HUES6 (cell line): ENCODE data around the gene DDC.
A peak's percentile ranks its signal among the peaks of the same experiment; 100 is the strongest.

Source experiments
- H3K27ac ChIP-seq: 2 replicates; pipeline ENCODE4 v1.7.0; 2013; ENCODE audit warnings: low read depth, mild to moderate bottlenecking, low read length, inconsistent platforms
- H3K27me3 ChIP-seq: 2 replicates; pipeline ENCODE4 v1.6.1; 2013; ENCODE audit warnings: low read length; ENCODE audit not compliant: control insufficient read depth, insufficient read depth
- H3K36me3 ChIP-seq: 2 replicates; pipeline ENCODE4 v1.6.1; 2013; ENCODE audit warnings: low read length; ENCODE audit not compliant: control insufficient read depth, insufficient read depth
- H3K4me1 ChIP-seq: 2 replicates; pipeline ENCODE4 v1.6.1; 2013; ENCODE audit warnings: low read length; ENCODE audit not compliant: control insufficient read depth, insufficient read depth
- H3K4me3 ChIP-seq: 2 replicates; pipeline ENCODE4 v1.5.1; 2013; ENCODE audit warnings: low read depth, low read length
- H3K9ac ChIP-seq: one replicate; pipeline ENCODE4 v1.6.1; 2013; ENCODE audit warnings: mild to moderate bottlenecking, low read length
- H3K9me3 ChIP-seq: 2 replicates; pipeline ENCODE4 v1.6.1; 2013; ENCODE audit warnings: low read depth, low read length; ENCODE audit not compliant: control insufficient read depth, insufficient read depth

Gene DDC

DNA sequence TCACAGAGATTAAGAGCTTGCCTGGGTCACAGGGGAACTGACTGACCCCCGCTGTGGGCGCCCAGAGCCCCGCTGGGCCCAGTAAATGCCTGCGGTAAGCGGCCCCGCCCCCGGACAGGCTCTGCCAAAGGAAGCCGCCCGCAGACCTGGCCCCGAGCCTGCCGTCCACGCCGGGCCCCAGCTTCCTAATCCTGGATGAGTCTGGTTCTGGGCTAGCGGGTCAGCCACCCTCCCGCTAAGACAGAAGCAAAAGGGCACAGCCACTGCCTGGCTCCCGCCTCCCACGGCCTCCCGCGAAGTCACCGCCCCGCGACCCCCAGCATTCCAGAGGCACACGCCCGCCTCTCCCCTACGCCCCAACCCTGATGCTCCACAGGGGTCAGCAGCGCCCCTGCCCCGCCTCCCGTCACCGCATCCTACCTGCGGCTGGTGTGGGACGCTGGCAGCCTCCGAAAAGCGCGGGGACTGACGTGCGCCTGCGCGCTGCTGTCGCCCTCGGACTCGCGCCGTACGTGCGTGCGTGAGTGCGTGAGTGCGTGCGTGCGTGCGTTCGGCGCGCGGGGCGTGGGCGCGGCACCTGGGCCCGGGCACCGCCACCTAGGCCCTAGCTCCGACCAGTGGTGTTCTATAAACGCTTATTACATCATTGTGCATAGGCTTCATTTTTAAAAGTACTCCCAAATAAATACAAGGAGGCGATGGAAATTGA lies 115.2 kb downstream of the DDC start, which contains the start of gene FIGNL1:
TSS of gene FIGNL1 (minus strand) at position 470 of the 709 bp plus-strand sequence. CDS start 3,063 bp downstream, outside the sequence.
- H3K9ac ChIP-seq = peak within 1 kb of the TSS; percentile 81
- peaks cover 9% of the 10 kb centered on the region for H3K4me1 ChIP-seq
- H3K9me3 ChIP-seq = no peaks in the 10 kb centered on the region
- H3K27me3 ChIP-seq = peaks cover 5% of the 10 kb centered on the region; the same call in 1 of the 2 replicates
- peaks cover 19% of the 10 kb centered on the region for H3K36me3 ChIP-seq
- H3K4me3 ChIP-seq = peak within 1 kb of the TSS; percentile 84
- H3K27ac ChIP-seq = peak within 1 kb of the TSS; percentile 43; the same call in 1 of the 2 replicates

DNA sequence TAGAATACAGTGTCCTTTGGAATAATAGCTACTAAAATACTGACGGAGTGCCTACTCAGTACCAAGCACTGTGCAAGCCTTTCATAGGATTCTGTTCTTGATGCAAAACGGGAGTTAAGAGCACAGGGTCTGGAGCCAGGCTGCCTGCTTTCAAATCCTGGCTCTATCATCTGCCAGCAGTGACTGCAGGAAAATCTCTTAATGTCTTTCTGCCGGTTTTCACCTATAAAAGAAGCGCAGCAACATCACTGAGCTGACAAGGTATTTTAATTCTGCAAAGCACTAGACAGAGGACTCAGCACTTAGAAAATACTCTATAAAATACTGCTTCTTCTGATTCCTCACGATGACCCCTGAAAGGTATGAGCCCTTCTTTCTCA lies 115.7 kb downstream of the DDC start:
- H3K9me3 ChIP-seq = no peaks in the 10 kb centered on the region
- peak overlapping the region; percentile 84 for H3K4me3 ChIP-seq
- peak overlapping the region; percentile 81 for H3K9ac ChIP-seq
- peaks cover 9% of the 10 kb centered on the region for H3K4me1 ChIP-seq
- peaks cover 21% of the 10 kb centered on the region for H3K36me3 ChIP-seq
- H3K27me3 ChIP-seq = peaks cover 5% of the 10 kb centered on the region; the same call in 1 of the 2 replicates
- no peak overlapping the region; the same call in 1 of the 2 replicates for H3K27ac ChIP-seq

DNA sequence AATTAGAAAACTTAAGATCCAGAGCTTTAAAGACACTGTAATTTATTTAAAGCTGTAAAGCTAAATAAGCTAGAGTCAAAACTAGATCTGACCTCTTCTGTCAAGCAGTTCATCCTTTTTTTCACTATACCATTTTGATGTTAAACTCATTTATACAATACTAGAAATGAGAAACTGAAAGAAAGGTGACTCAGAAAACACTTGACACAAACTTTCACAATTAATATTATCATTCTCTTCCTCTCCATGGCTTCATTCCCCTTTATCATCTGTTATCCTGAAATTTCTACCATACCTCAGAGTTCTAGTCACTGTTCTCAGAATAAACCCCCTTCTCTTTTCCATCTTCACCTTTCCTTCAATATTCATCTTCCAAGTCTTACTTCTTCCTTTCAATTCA lies 116.4 kb downstream of the DDC start:
- Histone ChIP-seq H3K27ac (no peak overlapping the region), H3K36me3 (peaks cover 21% of the 10 kb centered on the region), H3K4me3 (peak overlapping the region; percentile 84; the same call in 1 of the 2 replicates), H3K9ac (no peak overlapping the region), H3K4me1 (peaks cover 9% of the 10 kb centered on the region), H3K27me3 (peaks cover 5% of the 10 kb centered on the region; the same call in 1 of the 2 replicates), H3K9me3 (no peaks in the 10 kb centered on the region)

DNA sequence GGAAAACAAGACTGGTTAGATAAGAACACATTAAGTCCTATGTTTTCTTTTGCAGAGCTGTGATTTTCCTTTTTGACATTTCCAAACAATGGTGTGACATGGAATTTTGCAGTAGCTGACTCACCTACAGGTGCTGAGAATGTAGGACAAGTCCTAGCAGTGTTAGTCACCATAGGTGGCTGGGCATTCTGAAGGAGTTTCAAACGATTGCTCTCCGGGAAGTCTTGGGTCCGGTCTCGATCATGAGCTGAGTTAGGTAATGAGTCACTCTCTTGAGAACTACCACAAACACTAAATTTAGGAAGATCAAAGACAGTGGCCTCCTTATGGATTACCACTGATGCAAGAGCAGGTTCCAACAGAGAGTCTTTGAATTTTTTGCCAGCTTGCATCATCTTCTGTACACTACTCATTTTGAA lies 118.7 kb downstream of the DDC start:
- Histone ChIP-seq H3K9me3 (no peaks in the 10 kb centered on the region), H3K27me3 (peaks cover 5% of the 10 kb centered on the region; the same call in 1 of the 2 replicates), H3K36me3 (peaks cover 21% of the 10 kb centered on the region), H3K4me3 (no peak overlapping the region), H3K9ac (no peak overlapping the region), H3K27ac (peak overlapping the region; percentile 22; the same call in 1 of the 2 replicates), H3K4me1 (peaks cover 9% of the 10 kb centered on the region)

DNA sequence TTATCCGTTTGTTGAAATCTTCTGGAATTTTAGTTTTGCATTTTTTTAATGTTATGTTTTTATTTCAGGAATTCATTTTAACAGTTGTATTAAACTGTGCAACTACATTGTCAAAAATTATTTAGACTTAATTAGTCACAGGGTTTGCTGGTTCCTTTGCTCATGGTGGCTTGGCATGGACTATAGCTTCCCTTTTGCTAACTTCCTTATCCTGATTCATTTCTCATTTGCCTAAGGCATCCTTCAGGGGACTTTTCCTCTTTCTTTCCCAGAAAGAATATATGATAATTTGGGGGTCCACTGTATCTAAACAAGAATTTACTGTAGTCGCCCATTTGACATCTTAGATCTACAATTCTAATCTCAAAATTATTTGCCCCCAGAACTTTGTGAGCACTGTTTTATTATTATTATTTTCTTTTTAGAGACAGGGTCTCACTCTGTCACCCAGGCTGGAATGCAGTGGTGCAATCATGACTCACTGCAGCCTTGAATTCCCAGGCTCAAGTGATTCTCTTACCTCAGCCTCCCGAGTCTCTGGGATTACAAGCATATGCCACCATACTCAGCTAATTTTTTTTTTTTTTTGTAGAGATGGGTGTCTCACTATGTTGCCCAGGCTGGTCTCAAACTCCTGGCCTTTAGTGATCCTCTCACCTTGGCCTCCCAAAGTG lies 128.9 kb downstream of the DDC start:
- Histone ChIP-seq H3K27ac (peak overlapping the region; percentile 6; the same call in 1 of the 2 replicates), H3K4me1 (no peaks in the 10 kb centered on the region), H3K9me3 (no peaks in the 10 kb centered on the region), H3K27me3 (no peaks in the 10 kb centered on the region), H3K4me3 (no peak overlapping the region), H3K9ac (no peak overlapping the region), H3K36me3 (peaks cover 16% of the 10 kb centered on the region)

DNA sequence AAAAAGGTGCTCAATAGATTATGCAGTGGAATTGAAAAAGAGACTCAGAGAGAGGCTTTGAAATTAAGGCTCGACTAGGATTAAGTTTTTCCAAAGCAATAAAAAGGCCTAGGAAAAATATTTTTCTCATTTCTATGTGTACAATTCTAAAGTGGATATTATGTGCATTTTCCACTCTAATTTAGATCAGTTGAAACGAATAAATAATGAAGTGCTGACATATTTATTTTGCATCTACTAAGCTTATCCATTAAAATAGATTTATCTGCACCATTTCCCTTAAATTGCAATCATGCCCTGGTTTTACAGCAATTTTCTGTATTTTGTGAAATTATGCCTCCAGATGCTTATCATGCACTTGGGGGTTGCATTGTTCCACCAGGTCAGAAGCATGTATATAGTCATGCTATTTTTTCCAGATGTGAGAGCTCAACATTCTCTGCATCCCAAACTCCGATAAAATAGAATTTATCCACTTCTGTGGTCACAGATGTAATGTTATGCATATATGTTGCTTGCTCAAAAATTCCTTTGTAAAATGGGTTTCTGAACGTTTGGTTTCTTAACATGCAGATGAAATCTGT lies 133.4 kb downstream of the DDC start:
- H3K4me3 ChIP-seq = no peak overlapping the region
- no peaks in the 10 kb centered on the region for H3K9me3 ChIP-seq
- no peaks in the 10 kb centered on the region for H3K27me3 ChIP-seq
- H3K36me3 ChIP-seq = no peaks in the 10 kb centered on the region
- H3K9ac ChIP-seq = no peak overlapping the region
- H3K4me1 ChIP-seq = no peaks in the 10 kb centered on the region
- no peak overlapping the region for H3K27ac ChIP-seq

DNA sequence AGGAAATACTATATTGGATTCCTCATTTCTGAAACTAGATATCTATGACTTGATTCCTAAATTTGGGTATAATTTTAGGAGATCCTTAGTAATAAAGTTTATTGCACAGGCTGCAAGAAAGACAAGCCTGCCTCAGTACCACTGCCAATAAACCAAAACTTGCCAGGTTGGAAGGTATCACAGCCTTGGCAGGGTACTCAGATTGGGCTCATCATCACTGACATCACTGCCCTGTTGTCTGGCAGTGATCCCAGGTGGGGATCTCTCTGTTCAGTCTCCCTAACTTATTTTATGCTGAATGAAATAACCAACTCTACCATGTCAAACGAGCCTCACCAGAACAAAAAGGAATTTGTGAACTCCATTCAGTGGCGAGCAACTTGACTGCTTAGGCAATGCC lies 133.9 kb downstream of the DDC start:
- H3K9ac ChIP-seq = no peak overlapping the region
- no peaks in the 10 kb centered on the region for H3K27me3 ChIP-seq
- no peaks in the 10 kb centered on the region for H3K36me3 ChIP-seq
- H3K9me3 ChIP-seq = no peaks in the 10 kb centered on the region
- H3K4me1 ChIP-seq = no peaks in the 10 kb centered on the region
- H3K4me3 ChIP-seq = no peak overlapping the region
- H3K27ac ChIP-seq = no peak overlapping the region

DNA sequence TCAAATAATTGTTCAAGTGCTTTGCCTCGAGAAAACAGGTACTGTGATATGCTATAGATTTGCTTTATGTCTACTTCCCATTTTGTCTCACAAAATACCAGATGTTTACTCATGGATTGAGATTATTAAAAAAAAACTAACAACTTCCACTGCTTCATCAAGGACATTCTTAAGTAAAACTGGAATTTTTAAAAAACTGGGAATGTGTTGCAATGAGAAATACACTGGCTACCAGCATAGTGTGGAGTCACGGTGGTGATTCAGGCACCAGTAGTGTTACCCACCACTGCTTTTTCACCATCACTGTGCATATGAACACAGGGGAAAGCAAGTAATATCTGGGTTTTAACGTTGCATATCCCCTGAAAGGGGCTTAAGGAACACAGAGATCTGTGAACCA lies 136.3 kb downstream of the DDC start:
- no peak overlapping the region for H3K4me3 ChIP-seq
- no peaks in the 10 kb centered on the region for H3K4me1 ChIP-seq
- no peaks in the 10 kb centered on the region for H3K9me3 ChIP-seq
- no peaks in the 10 kb centered on the region for H3K36me3 ChIP-seq
- H3K9ac ChIP-seq = no peak overlapping the region
- no peak overlapping the region for H3K27ac ChIP-seq
- H3K27me3 ChIP-seq = no peaks in the 10 kb centered on the region

DNA sequence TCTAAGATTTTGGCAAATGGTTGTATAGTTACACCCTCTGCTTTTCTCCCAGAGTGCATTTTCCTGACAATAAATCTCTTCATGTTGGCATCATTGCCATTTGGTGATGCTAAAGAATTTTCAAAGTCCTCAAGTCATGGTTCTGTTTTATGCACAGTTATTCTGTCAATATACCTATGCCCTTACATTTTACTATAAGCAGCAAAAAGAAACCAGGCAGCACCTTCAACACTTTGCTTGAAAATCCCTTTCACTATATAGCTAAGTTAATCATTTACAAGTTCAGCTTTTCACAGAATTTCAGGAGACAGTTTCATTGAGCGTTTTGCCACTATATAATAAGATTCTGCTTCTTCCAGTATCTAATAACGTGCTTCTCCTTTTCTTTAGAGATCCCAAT lies 137.7 kb downstream of the DDC start:
- H3K9me3 ChIP-seq = no peaks in the 10 kb centered on the region
- H3K4me3 ChIP-seq = no peak overlapping the region
- H3K4me1 ChIP-seq = no peaks in the 10 kb centered on the region
- H3K9ac ChIP-seq = no peak overlapping the region
- H3K27ac ChIP-seq = no peak overlapping the region
- no peaks in the 10 kb centered on the region for H3K27me3 ChIP-seq
- no peaks in the 10 kb centered on the region for H3K36me3 ChIP-seq

DNA sequence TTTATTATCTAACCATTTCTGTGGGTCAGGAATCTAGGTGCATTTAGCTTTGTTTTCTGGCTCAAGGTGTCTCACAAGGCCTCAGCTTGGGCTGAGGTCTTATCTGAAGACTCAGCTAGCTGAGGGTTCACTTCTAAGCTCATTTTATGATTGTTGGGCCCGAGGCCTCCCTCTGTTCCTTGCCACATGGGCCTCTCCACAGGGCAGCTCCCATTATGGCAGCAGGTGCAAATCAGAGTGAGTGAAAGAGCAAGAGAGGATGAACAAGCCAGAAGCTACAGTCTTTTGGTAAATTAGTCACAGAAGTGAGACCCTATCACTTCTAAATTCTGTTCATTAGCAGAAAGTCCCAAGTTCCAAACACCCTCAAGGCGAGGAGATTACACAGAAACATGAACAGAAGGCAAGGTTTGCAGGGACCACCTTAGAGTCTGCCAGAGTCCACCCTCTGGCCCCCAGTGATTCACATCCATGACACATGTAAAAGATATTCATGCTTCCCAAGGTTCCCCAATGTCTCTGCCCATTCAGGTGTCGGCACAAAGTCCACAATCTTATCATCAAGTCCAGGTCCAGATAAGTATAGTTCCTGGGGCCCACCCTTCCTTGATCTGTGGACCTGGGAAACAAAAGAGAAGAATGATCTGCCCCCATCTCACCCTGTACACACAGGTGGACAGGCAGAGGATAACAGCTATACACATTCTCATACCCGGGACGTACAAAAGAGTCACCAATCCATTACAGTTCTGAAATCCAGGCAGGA lies 138.7 kb downstream of the DDC start:
- H3K9ac ChIP-seq = no peak overlapping the region
- H3K9me3 ChIP-seq = no peaks in the 10 kb centered on the region
- no peaks in the 10 kb centered on the region for H3K27me3 ChIP-seq
- H3K4me1 ChIP-seq = peaks cover under 1% of the 10 kb centered on the region; the same call in 1 of the 2 replicates
- H3K36me3 ChIP-seq = no peaks in the 10 kb centered on the region
- H3K27ac ChIP-seq = no peak overlapping the region
- no peak overlapping the region for H3K4me3 ChIP-seq
